Stimulated activated CD8-positive, alpha-beta memory T cell treated with anti-CD3 and anti-CD28 coated beads, Interleukin-2, amount 100 ng/mL, for 1 hour (primary cell): ENCODE results near the gene CYP2J2.
"Not testable (repeated sequence)": the region's sequence is repeated elsewhere in the genome, so short reads cannot be mapped to it uniquely, and the experiment has no call there.

Experiments
- DNase-seq, 2 donors: peaks; one replicate each; pipeline ENCODE4 v3.0.0-alpha.2; 2020; ENCODE audit warnings: low read depth in 2 of 2

The CYP2J2 gene

GRCh38 chr1:59866462-59866861, 60.1 kb downstream of the CYP2J2 start:
- DNase-seq = no peak

- no peak for DNase-seq
Observed at GRCh38 chr1:59857679-59858354, 68.8 kb downstream of the CYP2J2 start.

GRCh38 chr1:59856725-59857338, 69.7 kb downstream of the CYP2J2 start:
- DNase-seq = no peak

- DNase-seq = not testable (repeated sequence)
Observed at GRCh38 chr1:59855297-59855696, 71.3 kb downstream of the CYP2J2 start.

- DNase-seq = no peak
Observed at GRCh38 chr1:59852117-59852516, 74.5 kb downstream of the CYP2J2 start.

GRCh38 chr1:59846895-59847282, 79.7 kb downstream of the CYP2J2 start:
- no peak for DNase-seq

- no peak for DNase-seq
Observed at GRCh38 chr1:59846209-59846894, 80.2 kb downstream of the CYP2J2 start.

- DNase-seq = no peak
Observed at GRCh38 chr1:59845091-59845490, 81.5 kb downstream of the CYP2J2 start.
